ENCODE data around the gene FILIP1L.

Gene FILIP1L

GRCh38 chr3:99911433-99911832 lies 202.9 kb downstream of the FILIP1L start:
- H3K27ac ChIP-seq = no peak overlapping the region

GRCh38 chr3:99910752-99911290 lies 203.5 kb downstream of the FILIP1L start:
- no peak overlapping the region for H3K4me3 ChIP-seq (ENCODE audit: low read depth, low read length)
- H3K36me3 ChIP-seq (ENCODE audit: control insufficient read depth, insufficient read depth, low read length) = no peaks in the 10 kb centered on the region
- H3K27me3 ChIP-seq (ENCODE audit: control insufficient read depth, insufficient read depth, low read length) = no peaks in the 10 kb centered on the region
- no peak overlapping the region for H3K4me2 ChIP-seq (ENCODE audit: low read length)
- H3K9ac ChIP-seq = no peak overlapping the region
- no peaks in the 10 kb centered on the region for H3K9me3 ChIP-seq (ENCODE audit: control insufficient read depth, low read length)
- H3K4me1 ChIP-seq = peaks cover 31% of the 10 kb centered on the region
- no peak overlapping the region for H3K27ac ChIP-seq
- no peaks in the 10 kb centered on the region for H3K79me2 ChIP-seq
- TF ChIP-seq CTCF (IDR thresholded peaks at IDR 0.05) = no peak
- H2AFZ ChIP-seq = no peak overlapping the region

More at GRCh38 chr3:99911433-99911832, 202.9 kb downstream of the FILIP1L start:
- no peaks in the 10 kb centered on the region for H3K36me3 ChIP-seq (ENCODE audit: control insufficient read depth, insufficient read depth, low read length)
- H3K27me3 ChIP-seq (ENCODE audit: control insufficient read depth, insufficient read depth, low read length) = no peaks in the 10 kb centered on the region
- TF ChIP-seq CTCF (IDR thresholded peaks at IDR 0.05) = no peak
- peaks cover 29% of the 10 kb centered on the region for H3K4me1 ChIP-seq
- H3K9ac ChIP-seq = peak overlapping the region; percentile 9
- peak overlapping the region; percentile 27 for H2AFZ ChIP-seq
- H3K4me2 ChIP-seq (ENCODE audit: low read length) = no peak overlapping the region
- no peaks in the 10 kb centered on the region for H3K9me3 ChIP-seq (ENCODE audit: control insufficient read depth, low read length)
- no peaks in the 10 kb centered on the region for H3K79me2 ChIP-seq
- H3K4me3 ChIP-seq (ENCODE audit: low read depth, low read length) = no peak overlapping the region

GRCh38 chr3:99909714-99910495 lies 204.4 kb downstream of the FILIP1L start:
- peaks cover 2% of the 10 kb centered on the region for H3K79me2 ChIP-seq
- H3K9ac ChIP-seq = no peak overlapping the region
- H3K9me3 ChIP-seq (ENCODE audit: control insufficient read depth, low read length) = no peaks in the 10 kb centered on the region
- H3K27ac ChIP-seq = no peak overlapping the region
- TF ChIP-seq CTCF (IDR thresholded peaks at IDR 0.05) = no peak
- no peaks in the 10 kb centered on the region for H3K36me3 ChIP-seq (ENCODE audit: control insufficient read depth, insufficient read depth, low read length)
- no peaks in the 10 kb centered on the region for H3K27me3 ChIP-seq (ENCODE audit: control insufficient read depth, insufficient read depth, low read length)
- H3K4me1 ChIP-seq = peaks cover 34% of the 10 kb centered on the region
- no peak overlapping the region for H3K4me2 ChIP-seq (ENCODE audit: low read length)
- no peak overlapping the region for H2AFZ ChIP-seq
- H3K4me3 ChIP-seq (ENCODE audit: low read depth, low read length) = no peak overlapping the region

GRCh38 chr3:99907959-99908544 lies 206.2 kb downstream of the FILIP1L start:
- H3K36me3 ChIP-seq (ENCODE audit: control insufficient read depth, insufficient read depth, low read length) = no peaks in the 10 kb centered on the region
- no peak for TF ChIP-seq CTCF (IDR thresholded peaks at IDR 0.05)
- H3K4me3 ChIP-seq (ENCODE audit: low read depth, low read length) = no peak overlapping the region
- H3K27ac ChIP-seq = peak overlapping the region; percentile 84
- H3K9ac ChIP-seq = no peak overlapping the region
- no peaks in the 10 kb centered on the region for H3K9me3 ChIP-seq (ENCODE audit: control insufficient read depth, low read length)
- peak overlapping the region; percentile 39 for H3K4me2 ChIP-seq (ENCODE audit: low read length)
- peaks cover 4% of the 10 kb centered on the region for H3K79me2 ChIP-seq
- H3K4me1 ChIP-seq = peaks cover 44% of the 10 kb centered on the region
- H2AFZ ChIP-seq = peak overlapping the region; percentile 47
- H3K27me3 ChIP-seq (ENCODE audit: control insufficient read depth, insufficient read depth, low read length) = no peaks in the 10 kb centered on the region

Data from parathyroid adenoma (tissue), 2 donors.